Astrocyte of the cerebellum (primary cell): ENCODE data around the gene LUZP2.

Experiments used
- DNase-seq: peaks from one replicate; pipeline ENCODE4 v3.0.0-alpha.2; 2011; ENCODE audit warnings: low read depth
- H3K4me3 ChIP-seq: 2 replicates; pipeline ENCODE4 v1.5.1; 2011; ENCODE audit warnings: mild to moderate bottlenecking, low read depth, low read length, moderate library complexity
- CTCF ChIP-seq: IDR thresholded peaks from 2 replicates; pipeline ENCODE4 v1.5.1; 2012; ENCODE audit warnings: low read length, low read depth, moderate library complexity, mild to moderate bottlenecking; ENCODE audit errors: missing control alignments
- in situ Hi-C: cut with HindIII; loops from 2 replicates; pipeline ENCODE4 v1.10.0; 2017; ENCODE audit warnings: low sequenced_read_pairs

LUZP2 gene

GRCh38 chr11:24653901-24654300 is 157.0 kb downstream of the LUZP2 start:
- TF ChIP-seq CTCF, result no peak
- in situ Hi-C loops, result no loop called here
- DNase-seq, result no peak
- H3K4me3 ChIP-seq, result no peak overlapping the region

DNA sequence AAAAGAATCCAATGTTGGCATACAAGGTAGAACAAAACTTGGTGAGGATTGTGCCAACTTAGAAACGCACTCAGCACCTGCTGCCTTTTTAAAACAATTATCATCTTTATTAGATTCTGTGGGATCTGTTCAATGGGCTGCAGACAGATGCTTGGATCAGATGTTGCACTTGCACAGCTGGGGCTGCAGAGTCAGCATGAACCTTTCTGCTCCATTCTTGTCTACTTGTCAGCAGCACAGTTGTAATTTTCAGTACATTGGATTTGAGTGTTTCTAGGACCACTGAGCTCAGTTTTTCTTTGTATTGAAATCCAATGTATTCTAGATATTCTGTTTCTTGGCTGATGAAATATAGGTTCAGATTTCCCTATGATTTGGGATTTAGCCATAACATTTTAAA is 164.5 kb downstream of the LUZP2 start:
- DNase-seq, result no peak
- in situ Hi-C loops, result no loop called here
- H3K4me3 ChIP-seq, result no peak overlapping the region
- no peak for TF ChIP-seq CTCF

- H3K4me3 ChIP-seq, result no peak overlapping the region
- no peak for TF ChIP-seq CTCF
- DNase-seq, result no peak
- in situ Hi-C loops, result no loop called here
Observed at GRCh38 chr11:24664399-24664798, 167.5 kb downstream of the LUZP2 start.

- H3K4me3 ChIP-seq, result no peak overlapping the region
- in situ Hi-C loops, result no loop called here
- TF ChIP-seq CTCF, result no peak
Observed at GRCh38 chr11:24667353-24667968, 170.6 kb downstream of the LUZP2 start.

GRCh38 chr11:24678703-24679348 is 182.0 kb downstream of the LUZP2 start:
- in situ Hi-C loops, result no loop called here
- no peak for DNase-seq
- TF ChIP-seq CTCF, result no peak
- H3K4me3 ChIP-seq, result no peak overlapping the region

More at GRCh38 chr11:24667353-24667968, 170.6 kb downstream of the LUZP2 start:
- no peak for DNase-seq

DNA sequence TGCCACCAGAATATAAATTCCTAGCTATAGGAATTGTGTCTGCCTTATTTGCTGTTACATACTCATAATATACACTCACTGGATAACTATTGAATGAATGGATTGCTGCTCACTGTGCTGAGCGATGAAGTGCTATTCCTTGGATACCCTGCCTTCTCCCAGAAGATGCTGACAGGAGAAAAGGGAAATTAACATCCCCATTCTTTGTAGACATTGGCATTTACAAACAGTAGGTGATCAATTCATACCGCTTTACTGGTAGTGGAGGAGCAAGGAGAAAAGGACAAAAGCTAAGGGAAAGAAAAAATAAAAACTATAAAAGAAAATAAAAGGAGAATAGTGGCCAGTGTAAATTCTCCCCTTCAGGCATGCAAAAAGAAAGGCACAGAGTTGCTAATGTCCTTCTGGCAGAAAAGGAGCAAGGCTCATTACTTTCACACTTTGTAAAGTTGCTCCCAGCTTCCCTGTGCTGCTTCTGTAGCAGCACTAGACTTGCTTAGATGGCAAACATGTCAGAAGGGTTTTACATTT is 183.0 kb downstream of the LUZP2 start:
- DNase-seq, result no peak
- in situ Hi-C loops, result no loop called here
- H3K4me3 ChIP-seq, result no peak overlapping the region
- TF ChIP-seq CTCF, result no peak
